Caco-2 (cell line): Measurements from ENCODE around the gene FBXW9. TPM values are rescaled to one million over a fixed set of nuclear protein-coding genes. Genes with fewer than 3 reads are reported as not detected.

Experiments
- BruUV-seq: library from RNA; stranded (reverse); fragments of 400-500 nt; replicated peaks from 2 replicates; lab custom pipeline; 2021; lab: Mats Ljungman, UMichigan
- CTCF ChIA-PET: fragments of 300-600 bp; sonication (Branson Sonifier 250); formaldehyde crosslinking; loops from one replicate; lab custom pipeline; 2022; ENCODE audit warnings: antibody characterized with exemption; lab: Charles Lee
- POLR2A ChIA-PET: fragments of 300-600 bp; sonication (Branson Sonifier 250); formaldehyde crosslinking; loops from one replicate; lab custom pipeline; 2022; ENCODE audit warnings: antibody characterized with exemption; lab: Charles Lee
- DNase-seq, 2 experiments: peaks; one replicate each; pipeline versions ENCODE4 v3.0.0 to v3.0.0-alpha.2; 2020 to 2022
- H3K27me3 ChIP-seq: replicated peaks from 2 replicates; pipeline ENCODE4 v1.6.0; 2011; ENCODE audit warnings: low read length; ENCODE audit not compliant: control insufficient read depth, insufficient read depth
- H3K36me3 ChIP-seq: 2 replicates; pipeline ENCODE4 v1.5.1; 2011; ENCODE audit warnings: low read length; ENCODE audit not compliant: control insufficient read depth, insufficient read depth
- H3K4me1 ChIP-seq: fragments of 250-450 bp; sonication (Bioruptor Pico); 2 replicates; pipeline ENCODE4 v1.5.1; 2020; ENCODE audit warnings: mild to moderate bottlenecking
- H3K4me3 ChIP-seq: 2 replicates; pipeline ENCODE4 v1.5.1; 2011; ENCODE audit warnings: low read depth, mild to moderate bottlenecking, control low read depth, low read length
- H3K9me3 ChIP-seq: fragments of 250-450 bp; sonication (Bioruptor Pico); 2 replicates; pipeline ENCODE4 v1.5.1; 2020; ENCODE audit warnings: mild to moderate bottlenecking, moderate library complexity
- H3K27ac Mint-ChIP-seq: one replicate; pipeline ENCODE4 v1.8.0; 2022; ENCODE audit warnings: mixed read lengths; ENCODE audit not compliant: unreplicated experiment
- H3K27me3 Mint-ChIP-seq: one replicate; pipeline ENCODE4 v1.8.0; 2022; ENCODE audit warnings: mixed read lengths; ENCODE audit not compliant: insufficient read depth, unreplicated experiment
- H3K36me3 Mint-ChIP-seq: one replicate; pipeline ENCODE4 v1.8.0; 2022; ENCODE audit warnings: mild to moderate bottlenecking, mixed read lengths; ENCODE audit not compliant: insufficient read depth, unreplicated experiment
- H3K4me1 Mint-ChIP-seq: one replicate; pipeline ENCODE4 v1.8.0; 2022; ENCODE audit warnings: low read depth, mixed read lengths; ENCODE audit not compliant: unreplicated experiment
- H3K4me3 Mint-ChIP-seq: one replicate; pipeline ENCODE4 v1.8.0; 2022; ENCODE audit warnings: mild to moderate bottlenecking, moderate library complexity, mixed read lengths; ENCODE audit not compliant: unreplicated experiment
- H3K9me3 Mint-ChIP-seq: one replicate; pipeline ENCODE4 v1.8.0; 2022; ENCODE audit warnings: mixed read lengths; ENCODE audit not compliant: unreplicated experiment
- CTCF ChIP-seq, 2 experiments: fragments of 200-600 bp in 1 of 2; IDR thresholded peaks; 1 replicate in 1 of 2; 2 replicates in 1 of 2; pipeline versions ENCODE4 v1.5.1 to v1.8.0; 2011 to 2022; ENCODE audit warnings: antibody characterized with exemption in 1 of 2, control low read depth in 1 of 2, inconsistent platforms in 1 of 2, low read depth in 1 of 2, low read length in 1 of 2, mild to moderate bottlenecking in 1 of 2, moderate library complexity in 1 of 2; ENCODE audit not compliant: insufficient read depth in 1 of 2, severe bottlenecking in 1 of 2, unreplicated experiment in 1 of 2
- intact Hi-C: fragments of 100-400 bp; cut with micrococcal nuclease; formaldehyde crosslinking; loops from one replicate; pipeline ENCODE4 v1.10.0; 2022; ENCODE audit not compliant: unreplicated experiment
- total RNA-seq: library from RNA; stranded (reverse); gene quantifications from 2 replicates; pipeline ENCODE4 v1.2.3, GENCODE V29; 2022

Gene FBXW9
- total RNA-seq, 1 experiment from 2014 or later = 8.3 TPM

- no peak for DNase-seq
- ChIA-PET POLR2A (interaction anchor here (0.6 to 1.0 kb wide), 4 partner anchors 13 to 76 kb away, joined by 3 to 11 read pairs (median 4); partner anchors contain the start of gene GET3), CTCF (interaction anchor here (0.6 kb wide), 1 partner anchor 70 kb away, joined by 5 read pairs; the partner anchor contains the start of gene JUNB)
- Mint-ChIP-seq H3K27ac (peak overlapping the region; percentile 77), H3K36me3 (peaks cover 66% of the 10 kb centered on the region), H3K4me3 (peak overlapping the region; percentile 91), H3K27me3 (no peaks in the 10 kb centered on the region), H3K9me3 (no peaks in the 10 kb centered on the region), H3K4me1 (peaks cover 14% of the 10 kb centered on the region)
- intact Hi-C loops = loop anchor here (5.0 kb wide), 1 partner anchor 56 kb away; the partner anchor contains the start of gene HOOK2
- TF ChIP-seq CTCF (IDR thresholded peaks at IDR 0.05; ENCODE audit: insufficient read depth in 1 of 2, low read depth in 1 of 2, low read length in 1 of 2, severe bottlenecking in 1 of 2, unreplicated experiment in 1 of 2) = no peak
- no peaks in the 10 kb centered on the region for H3K27me3 ChIP-seq
- peak overlapping the region; percentile 92 for H3K4me3 ChIP-seq
- H3K4me1 ChIP-seq = 0 out of 2 replicates have a peak, but pooled peaks cover 8% of the 10 kb centered on the region
- H3K9me3 ChIP-seq = no peaks in the 10 kb centered on the region
- no TSS peak for BruUV-seq
- peaks cover 4% of the 10 kb centered on the region for H3K36me3 ChIP-seq
Measured at GRCh38 chr19:12720851-12721655, 24.6 kb upstream of the FBXW9 start.

GRCh38 chr19:12720296-12720695, 23.9 kb upstream of the FBXW9 start:
- Histone ChIP-seq H3K4me1 (0 out of 2 replicates have a peak, but pooled peaks cover 8% of the 10 kb centered on the region), H3K4me3 (no peak overlapping the region), H3K36me3 (peaks cover 4% of the 10 kb centered on the region), H3K9me3 (no peaks in the 10 kb centered on the region), H3K27me3 (no peaks in the 10 kb centered on the region)
- CTCF ChIA-PET = no interaction called here
- H3K4me1 Mint-ChIP-seq = peaks cover 14% of the 10 kb centered on the region
- intact Hi-C loops = loop anchor here (5.0 kb wide), 1 partner anchor 57 kb away; the partner anchor contains the start of gene HOOK2
- POLR2A ChIA-PET = no interaction called here
- no peaks in the 10 kb centered on the region for H3K9me3 Mint-ChIP-seq
- H3K4me3 Mint-ChIP-seq = peak overlapping the region; percentile 23
- no peak for TF ChIP-seq CTCF (IDR thresholded peaks at IDR 0.05; ENCODE audit: insufficient read depth in 1 of 2, low read depth in 1 of 2, low read length in 1 of 2, severe bottlenecking in 1 of 2, unreplicated experiment in 1 of 2)
- no peaks in the 10 kb centered on the region for H3K27me3 Mint-ChIP-seq
- H3K36me3 Mint-ChIP-seq = peaks cover 73% of the 10 kb centered on the region
- no TSS peak for BruUV-seq
- peak overlapping the region; percentile 68 for H3K27ac Mint-ChIP-seq
- DNase-seq = no peak

GRCh38 chr19:12715929-12716328, 19.5 kb upstream of the FBXW9 start:
- BruUV-seq = no TSS peak
- DNase-seq = no peak
- H3K9me3 Mint-ChIP-seq = no peaks in the 10 kb centered on the region
- intact Hi-C loops = loop anchor here (2.0 kb wide), 1 partner anchor 81 kb away; no protein-coding TSS in a partner anchor
- no peaks in the 10 kb centered on the region for H3K4me1 Mint-ChIP-seq
- peaks cover 71% of the 10 kb centered on the region for H3K36me3 Mint-ChIP-seq
- H3K36me3 ChIP-seq = peaks cover 7% of the 10 kb centered on the region
- H3K4me3 Mint-ChIP-seq = no peak overlapping the region
- H3K27me3 Mint-ChIP-seq = no peaks in the 10 kb centered on the region
- POLR2A ChIA-PET = no interaction called here
- 0 out of 2 replicates have a peak, but pooled peaks cover 3% of the 10 kb centered on the region for H3K4me1 ChIP-seq
- CTCF ChIA-PET = no interaction called here
- H3K27me3 ChIP-seq = no peaks in the 10 kb centered on the region
- no peaks in the 10 kb centered on the region for H3K9me3 ChIP-seq
- H3K4me3 ChIP-seq = no peak overlapping the region
- no peak overlapping the region for H3K27ac Mint-ChIP-seq
- no peak for TF ChIP-seq CTCF (IDR thresholded peaks at IDR 0.05; ENCODE audit: insufficient read depth in 1 of 2, low read depth in 1 of 2, low read length in 1 of 2, severe bottlenecking in 1 of 2, unreplicated experiment in 1 of 2)
